ENCODE measurements around the gene C16orf86.

DNA sequence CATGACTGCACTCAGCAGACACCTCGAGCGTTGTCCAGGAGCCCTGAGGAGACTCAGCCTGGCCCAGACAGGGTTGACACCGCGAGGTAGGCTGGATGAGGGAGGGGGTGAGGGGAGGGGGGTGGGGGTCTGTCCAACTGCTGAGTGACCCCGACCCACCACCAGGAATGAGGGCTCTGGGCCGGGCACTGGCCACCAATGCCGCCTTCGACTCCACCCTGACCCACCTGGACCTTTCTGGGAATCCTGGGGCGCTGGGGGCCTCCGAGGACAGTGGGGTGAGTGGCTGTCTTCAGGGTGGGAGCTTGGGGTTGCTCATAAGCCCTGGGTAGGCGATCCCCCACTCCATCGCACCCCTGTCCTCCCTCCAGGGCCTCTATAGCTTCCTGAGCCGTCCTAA, 18.9 kb upstream of the C16orf86 start:
- no peak for TF ChIP-seq TAF1 (IDR thresholded peaks at IDR 0.05; ENCODE audit: borderline replicate concordance, insufficient read depth, low read length)
- TF ChIP-seq, protein P1, sequence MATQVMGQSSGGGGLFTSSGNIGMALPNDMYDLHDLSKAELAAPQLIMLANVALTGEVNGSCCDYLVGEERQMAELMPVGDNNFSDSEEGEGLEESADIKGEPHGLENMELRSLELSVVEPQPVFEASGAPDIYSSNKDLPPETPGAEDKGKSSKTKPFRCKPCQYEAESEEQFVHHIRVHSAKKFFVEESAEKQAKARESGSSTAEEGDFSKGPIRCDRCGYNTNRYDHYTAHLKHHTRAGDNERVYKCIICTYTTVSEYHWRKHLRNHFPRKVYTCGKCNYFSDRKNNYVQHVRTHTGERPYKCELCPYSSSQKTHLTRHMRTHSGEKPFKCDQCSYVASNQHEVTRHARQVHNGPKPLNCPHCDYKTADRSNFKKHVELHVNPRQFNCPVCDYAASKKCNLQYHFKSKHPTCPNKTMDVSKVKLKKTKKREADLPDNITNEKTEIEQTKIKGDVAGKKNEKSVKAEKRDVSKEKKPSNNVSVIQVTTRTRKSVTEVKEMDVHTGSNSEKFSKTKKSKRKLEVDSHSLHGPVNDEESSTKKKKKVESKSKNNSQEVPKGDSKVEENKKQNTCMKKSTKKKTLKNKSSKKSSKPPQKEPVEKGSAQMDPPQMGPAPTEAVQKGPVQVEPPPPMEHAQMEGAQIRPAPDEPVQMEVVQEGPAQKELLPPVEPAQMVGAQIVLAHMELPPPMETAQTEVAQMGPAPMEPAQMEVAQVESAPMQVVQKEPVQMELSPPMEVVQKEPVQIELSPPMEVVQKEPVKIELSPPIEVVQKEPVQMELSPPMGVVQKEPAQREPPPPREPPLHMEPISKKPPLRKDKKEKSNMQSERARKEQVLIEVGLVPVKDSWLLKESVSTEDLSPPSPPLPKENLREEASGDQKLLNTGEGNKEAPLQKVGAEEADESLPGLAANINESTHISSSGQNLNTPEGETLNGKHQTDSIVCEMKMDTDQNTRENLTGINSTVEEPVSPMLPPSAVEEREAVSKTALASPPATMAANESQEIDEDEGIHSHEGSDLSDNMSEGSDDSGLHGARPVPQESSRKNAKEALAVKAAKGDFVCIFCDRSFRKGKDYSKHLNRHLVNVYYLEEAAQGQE (IDR thresholded peaks at IDR 0.05; ENCODE audit: insufficient read depth in 1 of 2, low read depth in 2 of 2, low read length in 2 of 2), result no peak
- no peak for TF ChIP-seq POLR2AphosphoS5 (IDR thresholded peaks at IDR 0.05; ENCODE audit: low read depth, low read length)
- TF ChIP-seq SIN3A (IDR thresholded peaks at IDR 0.05; ENCODE audit: borderline replicate concordance, insufficient read depth, low read length), result no peak

All from PFSK-1 (cell line).